Measurements from ENCODE around the gene IZUMO4. TPM values are rescaled to one million over a fixed set of nuclear protein-coding genes. Genes with fewer than 3 reads are reported as not detected.

The IZUMO4 gene
- total and polyA plus RNA-seq, 10 of the 15 experiments (the other 5 are each of a cell fraction or from before 2014, with no cell fraction given) = 0.53 to 27.1 (median 7.5) TPM

DNA sequence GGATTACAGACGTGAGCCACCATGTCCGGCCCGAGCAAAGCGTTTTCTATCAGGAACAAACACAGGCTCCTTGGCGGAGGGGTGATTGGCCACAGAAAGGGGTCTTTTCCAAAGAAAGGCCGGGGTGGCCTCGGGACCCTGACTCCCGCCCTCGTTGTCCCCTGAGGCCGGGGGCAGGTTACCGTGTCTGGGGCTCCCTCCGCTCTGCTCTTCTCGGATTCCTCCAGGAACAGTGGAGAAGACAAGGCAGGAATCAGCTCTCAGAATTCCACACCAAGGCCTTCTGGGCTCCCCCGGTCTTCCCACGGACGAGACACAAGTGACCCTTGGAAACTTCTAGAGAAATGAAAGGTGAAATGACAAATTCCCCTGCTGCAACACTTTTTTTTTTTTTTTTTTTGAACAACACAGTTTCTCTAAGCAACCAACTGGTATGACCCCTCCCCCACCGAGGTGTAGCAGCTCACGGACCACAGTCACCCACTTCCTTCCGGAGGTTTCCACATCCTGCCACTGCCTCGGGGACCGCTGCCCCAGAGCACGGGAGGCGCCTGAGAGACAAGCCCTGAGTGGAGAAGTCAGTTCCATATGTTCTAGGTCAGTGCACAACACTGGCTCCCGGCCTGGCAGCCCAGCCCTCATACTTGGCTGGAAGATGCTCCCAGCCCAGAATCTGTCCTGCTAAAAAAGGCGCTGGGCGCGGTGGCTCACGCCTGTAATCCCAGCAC, 11.6 kb upstream of the IZUMO4 start (continued):
- TF ChIP-seq, protein P1, sequence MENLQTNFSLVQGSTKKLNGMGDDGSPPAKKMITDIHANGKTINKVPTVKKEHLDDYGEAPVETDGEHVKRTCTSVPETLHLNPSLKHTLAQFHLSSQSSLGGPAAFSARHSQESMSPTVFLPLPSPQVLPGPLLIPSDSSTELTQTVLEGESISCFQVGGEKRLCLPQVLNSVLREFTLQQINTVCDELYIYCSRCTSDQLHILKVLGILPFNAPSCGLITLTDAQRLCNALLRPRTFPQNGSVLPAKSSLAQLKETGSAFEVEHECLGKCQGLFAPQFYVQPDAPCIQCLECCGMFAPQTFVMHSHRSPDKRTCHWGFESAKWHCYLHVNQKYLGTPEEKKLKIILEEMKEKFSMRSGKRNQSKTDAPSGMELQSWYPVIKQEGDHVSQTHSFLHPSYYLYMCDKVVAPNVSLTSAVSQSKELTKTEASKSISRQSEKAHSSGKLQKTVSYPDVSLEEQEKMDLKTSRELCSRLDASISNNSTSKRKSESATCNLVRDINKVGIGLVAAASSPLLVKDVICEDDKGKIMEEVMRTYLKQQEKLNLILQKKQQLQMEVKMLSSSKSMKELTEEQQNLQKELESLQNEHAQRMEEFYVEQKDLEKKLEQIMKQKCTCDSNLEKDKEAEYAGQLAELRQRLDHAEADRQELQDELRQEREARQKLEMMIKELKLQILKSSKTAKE (IDR thresholded peaks at IDR 0.05; ENCODE audit: low read depth, poor library complexity, severe bottlenecking) = peak; percentile 90
- TF ChIP-seq, protein P2, sequence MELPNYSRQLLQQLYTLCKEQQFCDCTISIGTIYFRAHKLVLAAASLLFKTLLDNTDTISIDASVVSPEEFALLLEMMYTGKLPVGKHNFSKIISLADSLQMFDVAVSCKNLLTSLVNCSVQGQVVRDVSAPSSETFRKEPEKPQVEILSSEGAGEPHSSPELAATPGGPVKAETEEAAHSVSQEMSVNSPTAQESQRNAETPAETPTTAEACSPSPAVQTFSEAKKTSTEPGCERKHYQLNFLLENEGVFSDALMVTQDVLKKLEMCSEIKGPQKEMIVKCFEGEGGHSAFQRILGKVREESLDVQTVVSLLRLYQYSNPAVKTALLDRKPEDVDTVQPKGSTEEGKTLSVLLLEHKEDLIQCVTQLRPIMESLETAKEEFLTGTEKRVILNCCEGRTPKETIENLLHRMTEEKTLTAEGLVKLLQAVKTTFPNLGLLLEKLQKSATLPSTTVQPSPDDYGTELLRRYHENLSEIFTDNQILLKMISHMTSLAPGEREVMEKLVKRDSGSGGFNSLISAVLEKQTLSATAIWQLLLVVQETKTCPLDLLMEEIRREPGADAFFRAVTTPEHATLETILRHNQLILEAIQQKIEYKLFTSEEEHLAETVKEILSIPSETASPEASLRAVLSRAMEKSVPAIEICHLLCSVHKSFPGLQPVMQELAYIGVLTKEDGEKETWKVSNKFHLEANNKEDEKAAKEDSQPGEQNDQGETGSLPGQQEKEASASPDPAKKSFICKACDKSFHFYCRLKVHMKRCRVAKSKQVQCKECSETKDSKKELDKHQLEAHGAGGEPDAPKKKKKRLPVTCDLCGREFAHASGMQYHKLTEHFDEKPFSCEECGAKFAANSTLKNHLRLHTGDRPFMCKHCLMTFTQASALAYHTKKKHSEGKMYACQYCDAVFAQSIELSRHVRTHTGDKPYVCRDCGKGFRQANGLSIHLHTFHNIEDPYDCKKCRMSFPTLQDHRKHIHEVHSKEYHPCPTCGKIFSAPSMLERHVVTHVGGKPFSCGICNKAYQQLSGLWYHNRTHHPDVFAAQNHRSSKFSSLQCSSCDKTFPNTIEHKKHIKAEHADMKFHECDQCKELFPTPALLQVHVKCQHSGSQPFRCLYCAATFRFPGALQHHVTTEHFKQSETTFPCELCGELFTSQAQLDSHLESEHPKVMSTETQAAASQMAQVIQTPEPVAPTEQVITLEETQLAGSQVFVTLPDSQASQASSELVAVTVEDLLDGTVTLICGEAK (IDR thresholded peaks at IDR 0.05; ENCODE audit: borderline replicate concordance) = peak; percentile 91; the same call in 1 of the 2 replicates
- TF ChIP-seq IRF4 (IDR thresholded peaks at IDR 0.05; ENCODE audit: low read depth, low read length) = 0 out of 2 replicates have a peak, but pooled peaks have one; percentile 46
- TF ChIP-seq ASH2L (IDR thresholded peaks at IDR 0.05; ENCODE audit: borderline replicate concordance, low read depth) = no peak
- TF ChIP-seq WRNIP1 (IDR thresholded peaks at IDR 0.05; ENCODE audit: borderline replicate concordance, low read depth, low read length) = no peak; the same call in 1 of the 2 replicates
- peak; percentile 75; the same call in 1 of the 2 replicates for TF ChIP-seq ZNF207 (IDR thresholded peaks at IDR 0.05; ENCODE audit: borderline replicate concordance)
- TF ChIP-seq RELA (IDR thresholded peaks at IDR 0.05; ENCODE audit: borderline replicate concordance, partially characterized antibody) = peak; percentile 83
- TF ChIP-seq, protein P3, sequence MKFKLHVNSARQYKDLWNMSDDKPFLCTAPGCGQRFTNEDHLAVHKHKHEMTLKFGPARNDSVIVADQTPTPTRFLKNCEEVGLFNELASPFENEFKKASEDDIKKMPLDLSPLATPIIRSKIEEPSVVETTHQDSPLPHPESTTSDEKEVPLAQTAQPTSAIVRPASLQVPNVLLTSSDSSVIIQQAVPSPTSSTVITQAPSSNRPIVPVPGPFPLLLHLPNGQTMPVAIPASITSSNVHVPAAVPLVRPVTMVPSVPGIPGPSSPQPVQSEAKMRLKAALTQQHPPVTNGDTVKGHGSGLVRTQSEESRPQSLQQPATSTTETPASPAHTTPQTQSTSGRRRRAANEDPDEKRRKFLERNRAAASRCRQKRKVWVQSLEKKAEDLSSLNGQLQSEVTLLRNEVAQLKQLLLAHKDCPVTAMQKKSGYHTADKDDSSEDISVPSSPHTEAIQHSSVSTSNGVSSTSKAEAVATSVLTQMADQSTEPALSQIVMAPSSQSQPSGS (IDR thresholded peaks at IDR 0.05; ENCODE audit: low read length) = peak; percentile 92
- peak; percentile 95 for TF ChIP-seq SMARCA5 (IDR thresholded peaks at IDR 0.05)
- peak; percentile 91 for TF ChIP-seq SMAD5 (IDR thresholded peaks at IDR 0.05; ENCODE audit: low read depth)
- TF ChIP-seq ZNF384 (IDR thresholded peaks at IDR 0.05; ENCODE audit: borderline replicate concordance, low read depth, low read length) = peak; percentile 100
- no peak for TF ChIP-seq MYC (IDR thresholded peaks at IDR 0.05; ENCODE audit: insufficient read depth, insufficient read length, insufficient replicate concordance, low read length, severe bottlenecking)
- TF ChIP-seq SREBF1 (IDR thresholded peaks at IDR 0.05; ENCODE audit: low read length) = no peak
- no peak for TF ChIP-seq GATAD2B (conservative IDR thresholded peaks at IDR 0.05; ENCODE audit: low read depth)
- peak; percentile 91 for TF ChIP-seq POLR2AphosphoS5 (IDR thresholded peaks at IDR 0.05; ENCODE audit: low read length)
- TF ChIP-seq TBL1XR1 (IDR thresholded peaks at IDR 0.05; ENCODE audit: low read depth, low read length) = peak; percentile 99
- TF ChIP-seq SUPT20H (IDR thresholded peaks at IDR 0.05; ENCODE audit: borderline replicate concordance, control insufficient read depth, low read depth, low read length) = no peak
- TF ChIP-seq BMI1 (IDR thresholded peaks at IDR 0.05; ENCODE audit: borderline replicate concordance) = peak; percentile 88
- TF ChIP-seq HSF1 (IDR thresholded peaks at IDR 0.05; ENCODE audit: low read depth, low read length) = peak; percentile 96

Data from GM12878 (cell line).